Chondrocyte (in vitro differentiated cells): ENCODE results near the gene NCKAP1. TPM values are rescaled to one million over a fixed set of nuclear protein-coding genes. Genes with fewer than 3 reads are reported as not detected.

ENCODE experiments used
- DNase-seq: peaks from one replicate; pipeline ENCODE4 v3.0.0; 2021; ENCODE audit warnings: mixed read lengths, low spot score
- H3K27ac Mint-ChIP-seq: one replicate; pipeline ENCODE4 v1.8.0; 2021; ENCODE audit warnings: mild to moderate bottlenecking, moderate library complexity, mixed read lengths; ENCODE audit not compliant: unreplicated experiment
- H3K27me3 Mint-ChIP-seq: 2 replicates; pipeline ENCODE4 v1.8.0; 2021; ENCODE audit warnings: low read depth, mixed read lengths
- H3K36me3 Mint-ChIP-seq: 2 replicates; pipeline ENCODE4 v1.8.0; 2021; ENCODE audit warnings: low read depth, mixed read lengths
- H3K4me1 Mint-ChIP-seq: 2 replicates; pipeline ENCODE4 v1.8.0; 2021; ENCODE audit warnings: low read depth, mild to moderate bottlenecking, mixed read lengths
- H3K4me3 Mint-ChIP-seq: one replicate; pipeline ENCODE4 v1.8.0; 2021; ENCODE audit warnings: mild to moderate bottlenecking, moderate library complexity, mixed read lengths; ENCODE audit not compliant: unreplicated experiment
- H3K9me3 Mint-ChIP-seq: 2 replicates; pipeline ENCODE4 v1.8.0; 2021; ENCODE audit warnings: low read depth, mixed read lengths
- total RNA-seq: library from RNA; stranded (reverse); gene quantifications from 3 replicates; pipeline ENCODE4 v1.2.1, GENCODE V29; 2021
- TF ChIP-seq, protein P1 (sequence below): fragments of 200-600 bp; sonication (generic); IDR thresholded peaks from 2 replicates; pipeline ENCODE4 v1.5.0; 2021; ENCODE audit warnings: antibody characterized with exemption, mild to moderate bottlenecking, moderate library complexity

The NCKAP1 gene
- total RNA-seq, 1 donor from 2014 or later = 189 TPM

- no peaks in the 10 kb centered on the region for H3K9me3 Mint-ChIP-seq
- H3K27me3 Mint-ChIP-seq = no peaks in the 10 kb centered on the region
- H3K4me1 Mint-ChIP-seq = peaks cover 20% of the 10 kb centered on the region
- no peak for DNase-seq
- no peak overlapping the region for H3K27ac Mint-ChIP-seq
- H3K36me3 Mint-ChIP-seq = no peaks in the 10 kb centered on the region
- H3K4me3 Mint-ChIP-seq = no peak overlapping the region
- TF ChIP-seq, protein P1, sequence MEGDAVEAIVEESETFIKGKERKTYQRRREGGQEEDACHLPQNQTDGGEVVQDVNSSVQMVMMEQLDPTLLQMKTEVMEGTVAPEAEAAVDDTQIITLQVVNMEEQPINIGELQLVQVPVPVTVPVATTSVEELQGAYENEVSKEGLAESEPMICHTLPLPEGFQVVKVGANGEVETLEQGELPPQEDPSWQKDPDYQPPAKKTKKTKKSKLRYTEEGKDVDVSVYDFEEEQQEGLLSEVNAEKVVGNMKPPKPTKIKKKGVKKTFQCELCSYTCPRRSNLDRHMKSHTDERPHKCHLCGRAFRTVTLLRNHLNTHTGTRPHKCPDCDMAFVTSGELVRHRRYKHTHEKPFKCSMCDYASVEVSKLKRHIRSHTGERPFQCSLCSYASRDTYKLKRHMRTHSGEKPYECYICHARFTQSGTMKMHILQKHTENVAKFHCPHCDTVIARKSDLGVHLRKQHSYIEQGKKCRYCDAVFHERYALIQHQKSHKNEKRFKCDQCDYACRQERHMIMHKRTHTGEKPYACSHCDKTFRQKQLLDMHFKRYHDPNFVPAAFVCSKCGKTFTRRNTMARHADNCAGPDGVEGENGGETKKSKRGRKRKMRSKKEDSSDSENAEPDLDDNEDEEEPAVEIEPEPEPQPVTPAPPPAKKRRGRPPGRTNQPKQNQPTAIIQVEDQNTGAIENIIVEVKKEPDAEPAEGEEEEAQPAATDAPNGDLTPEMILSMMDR = no peak
These were observed 2.3 kb upstream of the NCKAP1 start for GRCh38 chr2:183040604-183041003.

DNA sequence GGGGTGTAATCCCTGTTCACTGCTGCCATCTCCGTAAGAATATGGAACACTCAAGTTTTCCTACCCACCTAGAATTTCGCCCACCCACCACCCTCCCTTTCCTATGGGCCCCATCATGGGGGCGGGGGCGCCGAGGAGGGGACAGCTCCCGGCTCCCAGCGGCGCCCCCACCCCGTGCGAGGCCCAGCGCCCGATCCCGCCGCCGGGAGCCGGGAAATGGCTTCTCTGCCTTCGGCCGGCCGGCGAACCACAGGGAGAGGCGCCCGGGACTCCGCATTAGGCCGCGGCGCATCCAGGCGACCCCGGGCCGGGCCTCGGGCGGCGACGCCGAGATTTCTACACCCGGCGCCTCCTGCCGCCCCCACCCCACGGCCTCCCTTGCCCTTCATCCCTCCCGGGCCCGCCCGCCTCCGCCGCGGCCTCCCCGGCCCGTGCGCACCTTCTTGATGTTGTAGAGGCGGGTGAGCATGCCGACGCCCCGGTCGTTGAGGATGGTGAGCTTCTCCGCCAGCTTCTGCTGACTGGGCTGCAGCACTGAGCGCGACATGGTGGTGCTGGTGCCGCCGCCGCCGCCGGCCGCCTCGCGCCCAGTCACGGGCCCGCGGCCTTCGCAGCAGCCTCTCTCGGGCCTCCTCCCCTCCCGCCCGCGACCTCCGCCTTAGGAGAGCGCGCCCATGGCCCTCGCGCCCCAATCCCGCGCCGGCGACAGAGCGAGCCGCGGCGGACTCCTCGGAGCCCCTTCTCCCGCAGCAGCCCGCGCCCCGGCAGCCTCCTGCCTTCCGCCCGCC lies 510 bp downstream of the NCKAP1 start:
- H3K4me1 Mint-ChIP-seq = peaks cover 49% of the 10 kb centered on the region
- H3K36me3 Mint-ChIP-seq = no peaks in the 10 kb centered on the region
- H3K9me3 Mint-ChIP-seq = no peaks in the 10 kb centered on the region
- peak overlapping the region; percentile 96 for H3K27ac Mint-ChIP-seq
- H3K27me3 Mint-ChIP-seq = no peaks in the 10 kb centered on the region
- DNase-seq = peak; percentile 90
- peak overlapping the region; percentile 80 for H3K4me3 Mint-ChIP-seq
- TF ChIP-seq, protein P1 = peak; percentile 39

GRCh38 chr2:183037074-183037552 lies 1.1 kb downstream of the NCKAP1 start:
- H3K4me1 Mint-ChIP-seq = peaks cover 53% of the 10 kb centered on the region

DNA sequence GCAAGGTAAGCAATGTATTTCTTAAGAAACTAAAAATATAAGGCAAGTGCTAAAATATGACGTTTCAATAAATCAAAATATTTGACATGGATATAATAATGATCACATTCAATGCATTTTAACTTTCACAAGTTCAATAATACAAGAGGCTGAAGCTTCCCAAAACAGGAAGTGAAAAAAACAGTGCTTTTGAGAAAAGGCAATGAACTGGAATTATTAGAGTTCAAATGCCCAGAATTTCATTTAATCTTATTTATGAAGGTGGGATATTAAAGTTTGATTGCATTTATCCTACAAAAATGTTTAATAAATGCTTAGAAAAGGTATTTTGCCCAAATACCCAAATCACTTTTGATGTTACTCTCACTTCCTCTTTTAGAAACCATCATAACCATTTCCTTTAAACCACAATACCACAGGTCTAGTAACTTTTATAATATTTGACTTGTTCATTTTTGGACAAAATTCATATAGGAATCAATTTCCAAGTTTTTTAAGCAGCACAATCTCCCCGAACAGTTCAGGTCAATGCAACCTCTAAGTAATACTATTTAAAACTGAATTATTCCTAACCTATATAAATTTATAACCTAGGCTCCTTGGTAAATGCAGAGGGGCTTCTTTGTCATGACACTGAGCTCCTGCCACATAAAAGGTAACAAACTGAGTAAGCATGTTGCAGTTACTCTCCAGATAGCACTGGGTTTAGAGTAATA lies 2.1 kb downstream of the NCKAP1 start:
- Mint-ChIP-seq H3K27ac (peak overlapping the region; percentile 96), H3K4me3 (peak overlapping the region; percentile 80), H3K27me3 (no peaks in the 10 kb centered on the region), H3K9me3 (no peaks in the 10 kb centered on the region), H3K36me3 (no peaks in the 10 kb centered on the region), H3K4me1 (peaks cover 63% of the 10 kb centered on the region)
- no peak for DNase-seq
- TF ChIP-seq, protein P1 = no peak

More at GRCh38 chr2:183037074-183037552, 1.1 kb downstream of the NCKAP1 start:
- H3K27ac Mint-ChIP-seq = peak overlapping the region; percentile 96
- DNase-seq = no peak
- no peaks in the 10 kb centered on the region for H3K9me3 Mint-ChIP-seq
- peak overlapping the region; percentile 80 for H3K4me3 Mint-ChIP-seq
- H3K36me3 Mint-ChIP-seq = no peaks in the 10 kb centered on the region
- H3K27me3 Mint-ChIP-seq = no peaks in the 10 kb centered on the region
- TF ChIP-seq, protein P1 = no peak

DNA sequence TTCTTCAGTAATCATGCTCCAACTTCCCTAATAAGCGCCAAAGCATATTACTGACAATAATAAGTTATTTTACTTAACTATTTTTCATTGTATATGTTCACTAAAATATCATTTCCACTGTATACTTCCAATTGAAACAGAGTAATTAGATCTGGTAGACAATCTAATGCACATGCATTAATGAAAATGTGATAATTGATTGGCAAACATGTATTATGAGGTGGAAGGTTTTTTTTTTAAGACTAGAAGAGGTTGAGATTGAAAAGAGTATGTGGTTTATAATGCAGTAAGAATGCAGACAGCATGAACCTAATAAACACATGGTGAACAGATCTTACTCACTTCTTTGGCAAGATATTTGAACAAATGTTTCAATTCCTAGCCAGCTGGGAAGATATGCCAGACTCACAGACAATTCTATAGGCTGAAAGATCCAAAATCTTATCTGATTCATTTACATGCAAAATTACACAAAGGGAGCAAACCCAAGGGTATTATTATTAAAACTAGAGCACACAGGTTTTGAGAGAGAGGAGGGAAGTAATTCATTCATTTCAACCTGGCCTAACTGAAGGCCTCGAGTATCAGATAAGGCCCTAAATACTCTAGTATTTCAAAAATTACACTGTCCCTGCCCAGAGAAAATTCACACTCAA lies 2.8 kb downstream of the NCKAP1 start:
- TF ChIP-seq, protein P1 = no peak
- H3K27me3 Mint-ChIP-seq = no peaks in the 10 kb centered on the region
- peaks cover 68% of the 10 kb centered on the region for H3K4me1 Mint-ChIP-seq
- H3K4me3 Mint-ChIP-seq = peak overlapping the region; percentile 80
- peak overlapping the region; percentile 85 for H3K27ac Mint-ChIP-seq
- H3K9me3 Mint-ChIP-seq = no peaks in the 10 kb centered on the region
- DNase-seq = no peak
- no peaks in the 10 kb centered on the region for H3K36me3 Mint-ChIP-seq
